ENCODE measurements around the gene CRADD.
"Not testable (repeated sequence)": the region's sequence is repeated elsewhere in the genome, so short reads cannot be mapped to it uniquely, and the experiment has no call there.

CRADD gene

DNA sequence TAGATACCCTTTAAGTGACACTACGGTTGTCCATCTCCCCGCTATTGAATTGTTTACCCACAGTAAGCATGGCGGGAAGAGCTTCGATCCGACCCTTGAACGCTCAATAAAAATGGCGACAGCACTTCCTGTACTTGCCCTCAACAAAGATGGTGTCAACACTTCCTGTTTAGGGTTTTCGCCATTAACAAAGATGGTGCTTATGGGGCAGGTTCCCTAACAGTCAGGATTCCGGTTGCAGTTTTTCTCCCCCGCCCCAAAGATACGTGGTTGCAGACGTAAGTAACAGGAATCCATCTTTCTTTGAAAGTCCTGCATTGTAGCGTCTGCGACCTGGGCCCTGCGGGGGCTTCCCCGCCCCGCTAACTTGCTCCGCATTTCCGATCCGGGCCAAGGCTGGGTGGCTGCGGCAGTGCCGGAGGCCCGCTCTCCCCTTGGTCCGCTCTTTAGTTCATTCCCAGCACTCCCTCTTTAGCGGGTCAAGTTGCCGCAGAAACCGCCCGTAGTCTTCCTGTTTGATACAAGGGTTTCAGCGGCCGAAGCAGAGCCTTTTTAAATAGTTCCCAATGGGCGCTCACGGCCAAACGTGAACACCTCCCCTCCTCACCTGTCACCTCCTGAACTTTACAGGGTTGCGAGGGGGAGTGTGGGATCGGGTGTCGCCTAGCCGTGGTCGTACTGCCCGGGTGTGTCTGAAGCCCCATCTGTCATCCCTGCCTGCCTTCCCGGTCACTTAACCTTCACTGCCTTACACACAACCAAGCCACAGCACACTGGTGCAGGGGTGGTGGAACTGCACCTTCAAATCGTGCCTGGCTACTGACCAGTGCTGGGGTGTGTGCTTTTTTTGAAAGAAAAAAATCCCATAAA is at the start of gene CRADD:
Gene CRADD, plus strand, starts transcription at position 181 of the 870 bp plus-strand sequence.
- peak; percentile 57 for DNase-seq (ENCODE audit: low read depth, low spot score)

DNA sequence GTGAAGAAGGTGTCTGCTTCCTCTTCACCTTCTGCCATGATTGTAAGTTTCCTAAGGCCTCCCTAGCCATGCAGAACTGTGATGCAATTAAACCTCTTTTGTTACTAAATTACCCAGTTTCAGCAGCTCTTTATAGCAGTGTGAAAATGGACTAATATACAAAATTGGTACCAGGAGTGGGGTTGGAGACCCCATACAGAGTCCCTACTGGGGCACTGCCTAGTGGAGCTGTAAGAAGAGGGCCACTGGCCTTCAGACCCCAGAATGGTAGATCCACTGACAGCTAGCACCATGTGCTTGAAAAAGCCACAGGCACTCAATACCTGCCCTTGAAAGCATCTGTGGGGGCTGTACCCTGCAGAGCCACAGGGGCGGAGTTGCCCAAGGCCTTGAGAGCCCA is 44.8 kb upstream of the CRADD start:
- DNase-seq (ENCODE audit: low read depth, low spot score): no peak

DNA sequence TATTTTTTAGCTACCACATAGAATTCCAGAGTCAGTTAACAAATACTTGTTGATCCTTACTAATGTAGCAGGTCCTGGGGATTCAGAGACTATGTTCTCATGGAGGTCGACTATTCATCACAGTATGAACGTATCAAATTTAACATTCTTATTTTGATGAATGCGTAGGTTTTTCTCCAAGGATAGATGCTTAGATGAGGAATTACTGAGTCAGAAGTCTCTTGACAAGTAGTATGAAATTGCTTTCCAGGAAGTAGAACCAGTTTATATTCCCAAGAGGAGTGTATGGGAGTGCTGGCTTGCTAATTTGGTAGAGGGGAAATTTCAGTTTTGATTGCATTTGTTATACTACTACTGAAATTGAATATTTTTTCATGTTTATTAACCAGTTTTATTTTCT is 42.8 kb upstream of the CRADD start:
- no peak for DNase-seq (ENCODE audit: low read depth, low spot score)

DNA sequence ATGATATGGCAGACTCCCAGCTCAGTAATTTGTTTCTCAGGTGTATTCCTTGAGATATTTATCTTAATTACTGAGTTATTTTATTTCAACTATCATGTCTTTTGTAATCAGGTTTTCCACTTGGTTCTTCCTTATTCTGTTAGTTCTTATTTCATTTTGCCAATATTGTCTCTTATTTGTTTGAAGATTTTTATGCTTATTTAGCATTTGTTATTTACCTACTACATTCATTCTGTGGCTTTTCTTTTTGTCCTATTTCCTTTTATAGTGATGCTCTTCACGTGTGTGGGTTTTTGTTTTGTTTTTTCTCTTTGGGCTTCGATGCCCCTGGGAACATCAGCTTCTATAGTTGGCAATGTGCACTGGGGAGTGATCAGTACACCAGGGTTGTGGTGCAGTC is 40.5 kb upstream of the CRADD start:
- no peak for DNase-seq (ENCODE audit: low read depth, low spot score)

DNA sequence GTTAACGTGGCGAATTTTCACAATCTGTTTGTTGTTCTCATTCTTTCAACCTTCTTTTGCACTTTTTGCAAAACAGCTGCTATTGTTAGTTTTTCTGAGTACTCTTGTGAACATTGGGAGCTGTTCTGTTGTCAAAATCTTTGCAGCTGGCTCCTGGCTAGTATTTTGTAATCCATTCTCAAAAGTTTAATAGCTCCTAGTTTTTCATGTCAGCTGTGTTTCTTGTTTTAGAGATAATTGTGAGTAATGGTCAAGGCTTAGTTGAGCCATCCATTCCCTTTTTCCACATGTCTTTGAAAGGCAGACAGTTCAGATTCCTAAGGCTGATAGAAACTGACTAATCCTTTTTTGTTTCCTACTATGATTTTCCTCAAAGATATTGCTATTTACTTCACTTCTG is 39.1 kb upstream of the CRADD start:
- no peak for DNase-seq (ENCODE audit: low read depth, low spot score)

DNA sequence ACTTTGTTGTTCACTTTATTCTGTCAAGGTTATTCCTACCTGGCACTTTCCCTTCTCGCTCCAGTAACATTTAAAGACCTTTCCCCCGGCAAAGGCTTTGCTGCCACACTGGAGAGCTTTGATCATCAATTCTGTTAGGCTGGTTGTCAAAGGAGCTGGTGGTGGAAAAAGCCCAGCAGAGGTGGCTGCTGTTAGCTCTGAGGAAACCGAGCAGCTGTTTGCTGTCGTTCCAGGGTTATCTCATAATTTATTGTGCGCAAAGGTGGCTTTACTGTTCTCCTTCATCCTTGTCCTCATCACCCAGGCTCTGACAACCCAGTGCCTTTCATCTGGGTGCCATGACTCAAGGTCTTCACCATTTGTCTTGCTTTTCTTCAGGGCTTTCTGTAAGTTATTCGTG is 38.2 kb upstream of the CRADD start:
- DNase-seq (ENCODE audit: low read depth, low spot score): no peak

DNA sequence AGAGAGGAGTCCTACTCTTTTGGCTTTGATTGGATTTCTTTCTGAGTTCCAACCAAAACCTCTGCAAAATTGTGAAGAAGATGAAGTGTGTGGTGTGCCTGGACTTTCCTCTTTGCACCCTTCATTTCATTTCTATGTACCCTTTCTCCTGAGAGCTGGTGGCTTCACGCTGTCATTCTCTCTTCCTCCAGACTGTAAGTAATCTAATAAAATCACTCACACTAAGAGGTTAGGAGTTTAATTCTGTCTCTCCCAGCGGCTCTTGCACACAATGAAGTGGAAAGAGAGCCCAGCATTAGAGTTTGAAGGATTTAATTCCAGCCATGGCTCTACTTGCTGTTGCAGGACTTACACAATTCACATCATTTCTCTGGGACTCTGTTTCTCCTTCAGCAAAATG is 37.8 kb upstream of the CRADD start:
- no peak for DNase-seq (ENCODE audit: low read depth, low spot score)

DNA sequence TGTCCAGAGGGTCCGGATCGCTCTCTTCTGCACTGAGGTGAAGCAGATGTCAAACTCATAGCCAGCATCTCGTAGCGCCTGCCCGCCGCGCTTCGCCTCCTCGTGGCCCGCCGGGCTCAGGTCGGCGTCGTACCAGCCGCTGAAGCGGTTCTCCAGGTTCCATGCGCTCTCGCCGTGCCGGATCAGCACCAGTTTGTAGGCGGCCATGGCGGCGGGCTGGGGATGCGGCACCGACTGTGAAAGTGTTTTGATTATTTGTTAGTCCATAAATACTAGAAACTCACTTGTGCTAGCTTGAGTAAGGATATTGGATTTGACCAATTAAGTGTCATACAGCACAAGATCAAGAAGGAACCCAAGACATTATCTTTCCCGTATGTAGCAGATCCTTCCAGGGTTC is 35.8 kb upstream of the CRADD start:
- not testable (repeated sequence) for DNase-seq (ENCODE audit: low read depth, low spot score)

DNA sequence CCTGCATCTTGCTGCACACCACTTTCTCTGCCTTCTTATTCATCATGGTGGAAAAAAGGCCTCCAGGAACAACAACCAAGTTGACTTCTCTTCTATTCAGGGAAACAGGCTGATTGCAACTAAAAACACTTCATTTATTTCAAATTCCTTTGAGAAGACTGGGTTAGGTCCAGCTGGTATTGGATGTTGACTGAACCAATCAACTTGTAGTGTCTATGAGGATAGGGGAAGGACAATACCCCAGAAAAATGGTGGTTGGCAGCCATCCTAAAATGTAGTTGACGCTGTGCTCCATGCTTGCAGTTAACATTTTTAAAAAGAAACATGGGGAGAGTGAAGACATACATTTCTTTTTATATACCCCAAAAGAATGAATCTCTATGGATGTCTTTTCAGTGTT is 34.4 kb upstream of the CRADD start:
- no peak for DNase-seq (ENCODE audit: low read depth, low spot score)

DNA sequence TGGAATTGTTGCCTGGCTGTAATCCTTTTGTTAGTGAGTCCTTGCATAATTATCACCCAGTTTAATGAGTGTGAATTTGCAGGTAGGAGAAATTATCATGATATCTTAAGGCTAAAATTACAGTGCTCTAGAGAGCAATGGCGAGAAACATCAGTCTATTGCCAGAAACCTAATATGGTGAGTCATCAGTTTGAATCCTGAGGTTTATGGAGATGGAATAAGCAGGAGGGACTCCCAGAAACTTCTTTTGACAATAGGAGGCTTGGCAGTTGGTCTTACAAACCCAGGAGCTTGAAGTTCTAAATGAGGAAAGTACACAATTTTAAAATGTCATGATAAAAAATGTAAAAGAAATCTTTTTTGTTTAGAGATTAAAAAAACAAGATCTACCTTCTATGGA is 31.5 kb upstream of the CRADD start:
- no peak for DNase-seq (ENCODE audit: low read depth, low spot score)

DNA sequence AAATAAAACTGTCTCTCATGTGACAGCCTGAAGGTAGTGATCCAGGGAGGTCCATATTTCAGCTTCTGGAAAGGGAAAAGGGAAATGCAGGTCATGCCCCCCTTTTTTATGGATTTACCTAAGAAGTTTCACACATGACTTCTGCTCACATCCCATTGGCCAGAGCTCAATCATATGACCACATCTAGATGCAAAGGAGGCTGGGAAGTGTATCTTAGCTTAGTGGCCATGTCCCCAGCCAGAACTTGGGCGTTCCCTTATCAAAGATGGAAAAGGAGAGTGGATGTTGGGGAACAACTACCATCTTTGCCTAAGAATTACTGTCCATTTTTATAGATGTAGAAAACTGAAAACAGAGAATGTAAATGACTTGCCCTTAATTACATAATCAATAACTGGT is 26.5 kb upstream of the CRADD start:
- no peak for DNase-seq (ENCODE audit: low read depth, low spot score)

DNA sequence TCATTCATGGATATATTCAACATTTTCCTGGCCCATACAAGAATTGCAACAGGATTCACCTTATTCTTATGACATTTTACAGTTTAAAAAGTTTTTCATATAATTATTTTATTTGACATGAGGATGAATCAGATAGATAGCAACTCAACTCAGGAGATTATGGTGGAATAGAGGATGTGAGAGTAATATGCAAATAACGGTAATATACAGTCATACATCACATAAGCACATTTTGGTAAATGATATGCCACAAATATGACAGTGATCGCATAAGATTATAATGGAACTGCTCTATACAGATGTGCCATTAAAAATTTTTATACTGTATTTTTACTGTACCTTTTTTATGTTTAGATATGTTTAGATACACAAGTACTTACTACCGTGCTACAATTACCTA is 24.1 kb upstream of the CRADD start:
- no peak for DNase-seq (ENCODE audit: low read depth, low spot score)

DNA sequence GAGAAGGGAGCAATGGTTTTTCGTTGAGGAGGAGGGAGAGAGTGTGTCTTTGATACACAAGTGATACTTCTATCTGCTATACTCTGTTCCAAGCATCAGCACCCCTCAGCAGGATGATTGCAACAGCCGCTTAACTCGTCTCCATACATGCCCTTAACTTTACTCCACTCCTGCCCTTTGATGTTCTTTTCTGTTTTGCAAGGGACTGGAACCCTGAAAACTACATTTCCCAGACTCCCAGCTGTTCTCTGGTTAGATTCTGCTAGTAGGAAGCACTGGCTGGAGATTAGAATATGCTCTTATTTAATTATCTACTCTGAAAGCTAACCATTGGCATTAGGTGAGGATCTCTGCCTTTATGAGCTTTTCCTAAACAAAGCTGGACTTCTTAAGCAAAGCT is 23.5 kb upstream of the CRADD start:
- no peak for DNase-seq (ENCODE audit: low read depth, low spot score)

DNA sequence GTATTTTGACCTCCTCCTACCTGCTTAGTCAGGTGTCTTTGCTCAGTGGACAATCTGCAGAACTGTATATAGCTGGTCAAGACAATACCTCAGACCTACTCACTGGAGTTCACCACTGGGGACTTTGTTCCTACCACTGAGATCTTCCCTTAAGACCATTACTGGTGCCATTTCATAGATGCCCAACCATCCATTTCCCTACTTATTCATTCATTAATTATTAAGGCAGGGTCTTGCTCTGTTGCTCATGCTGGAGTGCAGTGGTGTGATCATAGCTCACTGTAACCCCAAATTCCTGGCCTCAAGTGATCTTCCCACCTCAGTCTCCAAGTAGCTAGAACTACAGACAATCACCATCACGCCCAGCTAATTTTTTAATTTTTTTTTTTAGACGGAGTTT is 22.8 kb upstream of the CRADD start:
- no peak for DNase-seq (ENCODE audit: low read depth, low spot score)

DNA sequence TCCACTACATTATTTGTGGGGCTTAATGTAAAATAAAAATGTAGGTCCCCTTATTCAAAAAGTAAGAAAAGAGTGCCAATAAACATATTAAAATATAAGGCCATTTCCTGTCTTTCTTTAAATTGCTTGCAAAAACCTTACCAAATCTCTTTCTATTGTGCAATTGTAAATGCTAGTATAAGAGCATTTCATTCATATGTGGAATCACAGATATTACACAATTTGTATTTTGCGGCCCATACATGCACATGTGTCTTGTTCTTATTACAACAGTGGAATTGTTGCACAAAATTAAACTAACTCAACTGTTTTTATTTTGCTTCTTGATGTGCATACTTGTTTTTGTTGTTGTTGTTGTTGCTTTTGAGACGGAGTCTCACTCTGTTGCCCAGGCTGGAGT is 20.1 kb upstream of the CRADD start:
- DNase-seq (ENCODE audit: low read depth, low spot score): no peak

DNA sequence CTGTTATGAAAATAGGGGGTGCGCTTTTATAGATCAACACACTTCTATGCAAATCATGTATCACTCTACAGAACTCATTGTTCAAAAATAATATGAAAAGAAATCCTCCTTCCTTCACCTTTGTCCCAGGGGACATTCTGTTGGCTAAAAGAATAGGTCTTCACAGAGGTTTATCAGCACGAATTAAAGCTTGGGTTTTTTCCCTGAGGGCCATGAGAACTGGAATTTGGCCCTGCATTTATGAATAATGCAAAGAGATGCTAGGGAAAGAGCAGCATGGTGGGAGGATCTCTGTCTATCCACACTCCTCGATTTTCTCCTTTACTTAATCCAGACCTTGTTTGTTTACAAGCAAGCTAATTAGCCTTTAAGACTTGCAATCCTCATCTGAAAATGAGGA is 16.2 kb upstream of the CRADD start:
- no peak for DNase-seq (ENCODE audit: low read depth, low spot score)

DNA sequence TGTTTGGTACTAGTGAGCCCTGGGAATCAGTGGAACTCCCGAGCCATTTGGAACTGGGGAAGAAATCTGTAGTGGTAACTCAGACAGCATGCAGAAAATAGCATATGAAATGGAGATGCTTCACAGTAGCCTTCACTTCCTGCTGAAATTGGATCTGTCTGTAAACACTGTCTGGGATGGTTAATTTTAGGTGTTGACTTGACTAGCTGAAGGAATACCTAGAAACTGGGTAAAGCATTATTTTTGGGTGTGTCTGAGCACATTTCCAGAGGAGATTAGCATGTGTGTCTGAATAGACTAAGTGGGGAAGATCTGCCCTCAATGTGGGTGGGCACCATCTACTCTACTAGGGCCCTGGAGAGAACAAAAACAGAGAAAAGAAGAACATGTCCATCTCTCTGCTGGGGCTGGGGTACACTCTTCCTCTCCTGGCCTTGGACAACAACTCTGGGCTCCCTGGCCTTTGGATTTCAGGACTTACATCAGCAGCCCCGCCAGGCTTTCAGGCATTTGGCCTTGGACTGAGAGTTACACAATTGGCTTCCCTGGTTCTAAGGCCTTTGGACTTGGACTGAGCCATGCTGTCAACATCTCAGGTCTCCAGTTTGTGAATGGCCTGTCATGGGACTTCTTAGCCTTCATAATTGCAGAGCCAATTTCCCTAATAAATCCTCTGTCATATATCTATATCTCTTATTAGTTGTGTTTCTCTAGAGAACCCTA is 14.0 kb upstream of the CRADD start:
- no peak for DNase-seq (ENCODE audit: low read depth, low spot score)

DNA sequence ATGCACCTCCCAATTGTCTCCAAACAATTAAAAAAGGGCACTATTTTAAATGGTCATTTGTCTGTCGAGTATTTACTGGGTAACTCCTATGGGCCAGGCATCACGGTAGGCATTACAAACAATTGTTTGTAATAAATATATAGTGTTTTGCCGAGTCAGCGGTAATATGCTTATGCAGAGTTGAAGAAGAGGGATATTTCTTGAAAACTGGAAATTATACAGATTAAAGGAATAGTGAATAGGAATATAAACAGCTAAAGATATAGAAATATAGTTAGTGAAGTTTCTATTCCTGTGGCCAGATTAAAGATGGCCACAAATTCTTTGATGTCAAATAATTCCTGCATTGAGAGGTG is 13.5 kb upstream of the CRADD start:
- no peak for DNase-seq (ENCODE audit: low read depth, low spot score)

DNA sequence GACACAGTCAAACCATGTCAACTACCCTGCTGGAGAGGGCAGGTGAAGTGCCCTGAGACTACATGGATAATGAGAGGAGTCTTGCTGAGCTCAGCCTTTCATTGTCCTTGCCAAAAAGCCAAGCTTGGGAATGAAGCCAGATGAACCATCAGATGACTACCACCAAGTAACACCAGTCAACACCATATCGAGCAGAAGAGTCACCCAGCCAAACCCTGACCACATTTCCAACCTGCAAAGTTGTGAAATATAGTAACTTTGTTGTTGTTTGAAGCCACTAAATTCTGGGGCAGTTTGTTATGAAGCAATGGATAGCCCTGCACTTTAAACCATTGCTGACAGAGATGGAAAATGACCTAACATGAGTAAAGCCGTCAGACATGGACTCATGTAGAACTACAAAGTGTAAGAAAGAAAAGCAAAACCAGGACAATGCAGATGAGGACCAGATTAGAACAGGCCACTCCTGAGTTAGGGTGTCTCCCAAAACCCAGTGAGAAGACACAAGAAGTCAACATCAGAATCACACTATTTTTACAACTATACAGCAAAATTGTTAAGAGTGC is 12.5 kb upstream of the CRADD start:
- DNase-seq (ENCODE audit: low read depth, low spot score): no peak

DNA sequence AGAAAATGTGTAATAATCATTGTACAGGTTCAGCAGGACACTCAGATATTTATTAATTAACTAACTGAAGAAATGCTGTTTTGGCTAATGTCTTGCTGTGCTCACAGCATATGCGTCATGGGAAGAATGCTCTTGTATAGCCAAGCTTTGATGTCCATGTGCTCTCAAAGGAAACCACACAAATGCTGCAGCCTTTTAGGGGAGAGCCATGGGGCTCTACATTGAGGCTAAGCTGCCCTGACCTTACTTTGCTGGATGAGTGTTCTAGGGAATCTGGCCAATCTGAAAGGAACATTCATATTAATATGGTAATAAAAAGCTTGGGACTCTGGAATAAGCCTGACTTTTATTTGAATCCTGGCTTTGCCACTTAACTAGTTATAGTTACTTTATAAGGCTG is 9.5 kb upstream of the CRADD start:
- no peak for DNase-seq (ENCODE audit: low read depth, low spot score)

DNA sequence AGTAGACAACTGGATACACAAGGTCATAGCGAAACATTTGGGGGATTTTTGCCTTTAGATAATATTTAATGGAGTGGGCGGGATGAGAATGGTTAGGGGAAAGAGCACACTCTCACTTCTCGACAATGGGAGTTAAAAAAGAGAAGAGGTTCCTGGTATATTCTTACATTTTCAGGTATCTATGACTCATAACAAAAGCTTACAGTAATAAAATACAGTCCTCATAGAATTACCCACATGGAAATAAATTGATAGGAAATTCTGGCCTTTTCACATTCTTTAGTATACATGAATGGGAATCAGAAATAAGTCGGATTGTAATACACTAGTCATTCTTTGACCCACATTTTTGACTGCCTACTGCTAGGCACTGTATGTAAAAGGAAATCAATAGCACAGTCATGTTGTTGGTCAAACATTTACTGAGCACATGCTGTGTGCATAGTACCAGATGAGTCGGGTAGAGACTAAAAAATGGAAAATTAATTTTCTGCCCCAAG is 8.2 kb upstream of the CRADD start:
- no peak for DNase-seq (ENCODE audit: low read depth, low spot score)

DNA sequence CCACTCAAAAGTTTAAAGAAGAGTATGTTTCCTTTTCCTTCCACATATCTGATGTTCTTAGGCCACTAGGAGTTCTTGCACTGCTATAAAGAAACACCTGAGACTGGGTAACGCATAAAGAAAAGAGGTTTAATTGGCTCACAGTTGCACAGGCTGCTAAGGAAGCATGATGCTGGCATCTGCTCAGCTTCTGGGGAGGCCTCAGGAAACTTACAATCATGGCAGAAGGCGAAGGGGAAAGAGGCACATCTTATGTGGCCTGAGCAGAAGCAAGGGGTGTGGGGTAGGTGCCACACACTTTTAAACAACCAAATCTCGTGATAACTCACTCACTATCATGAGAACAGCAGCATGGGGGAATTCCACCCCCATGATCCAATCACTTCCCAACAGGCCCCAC is 7.7 kb upstream of the CRADD start:
- no peak for DNase-seq (ENCODE audit: low read depth, low spot score)

DNA sequence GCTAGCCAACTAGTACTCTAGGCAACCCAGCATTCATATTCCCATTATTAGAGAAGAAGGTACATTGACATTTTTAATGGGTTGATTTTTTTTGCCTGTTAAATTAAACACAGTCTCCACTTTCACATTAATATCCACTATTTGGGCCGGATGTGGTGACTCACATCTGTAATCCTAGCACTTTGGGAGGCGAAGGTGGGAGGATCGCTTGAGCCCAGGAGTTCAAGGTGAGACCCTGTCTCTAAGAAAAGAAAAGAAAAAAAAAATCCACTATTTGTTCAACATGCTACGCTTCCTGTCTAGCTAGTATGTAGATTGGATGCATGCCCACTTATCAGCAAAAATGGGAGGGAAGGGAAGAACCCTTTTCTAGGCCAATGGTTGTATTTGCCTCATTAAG is 7.1 kb upstream of the CRADD start:
- no peak for DNase-seq (ENCODE audit: low read depth, low spot score)
